ENCODE measurements around the gene FAM193B. TPM values are rescaled to one million over a fixed set of nuclear protein-coding genes. Genes with fewer than 3 reads are reported as not detected.

The FAM193B gene
- total and polyA plus RNA-seq, 9 of the 15 experiments (the other 6 are each of a cell fraction or from before 2014, with no cell fraction given): 4.4 to 76.4 (median 37.3) TPM

DNA sequence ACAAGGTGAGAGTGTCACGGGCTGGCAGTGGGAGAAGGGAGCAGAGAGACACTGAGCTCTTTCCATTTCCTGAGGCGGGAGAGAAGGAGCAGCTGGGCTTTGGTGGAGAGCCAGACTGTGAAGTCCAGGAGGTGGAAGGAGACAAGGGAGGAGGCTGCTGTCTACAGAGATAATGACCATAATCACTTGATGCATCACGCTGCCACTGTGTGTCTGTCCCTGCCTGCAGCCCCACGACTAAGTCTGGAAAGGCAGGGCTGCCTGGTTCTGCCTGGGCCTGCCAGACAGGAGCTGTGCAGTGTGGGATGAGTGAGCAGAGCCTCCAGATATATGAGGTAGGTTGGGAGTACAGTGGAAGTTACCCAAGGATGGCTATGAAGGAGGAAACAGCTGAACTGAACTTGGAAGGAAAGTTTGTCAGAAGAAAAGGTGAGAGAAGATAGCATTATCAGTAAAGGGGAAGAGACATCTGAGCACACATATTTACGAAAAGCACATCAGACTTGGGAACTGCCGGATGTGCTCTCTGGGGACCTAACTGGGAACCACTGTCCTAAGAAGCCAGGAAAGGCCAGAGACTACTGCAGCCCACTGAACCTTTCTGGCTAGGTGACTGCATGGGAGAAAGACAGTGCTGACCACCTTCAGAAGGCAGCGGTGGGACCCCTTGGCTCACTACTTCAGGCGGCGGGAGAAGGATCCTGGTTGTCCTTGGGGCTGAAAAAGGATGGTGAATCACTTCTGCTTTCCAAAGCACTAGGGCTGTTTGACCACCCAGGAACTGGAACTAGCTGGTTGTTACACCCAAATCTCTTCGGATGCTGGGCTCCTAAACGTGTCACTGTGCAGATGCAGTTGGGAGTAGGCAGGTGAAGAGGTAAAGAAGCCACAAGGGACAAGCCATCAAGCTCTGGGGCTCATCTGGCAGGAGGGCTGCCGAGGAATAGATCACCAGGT is 24.8 kb downstream of the FAM193B start (continued):
- TF ChIP-seq C11orf30 (IDR thresholded peaks at IDR 0.05; ENCODE audit: low read depth) (no peak), SAP30 (IDR thresholded peaks at IDR 0.05; ENCODE audit: borderline replicate concordance, insufficient read depth, low read depth, low read length, poor library complexity, severe bottlenecking) (no peak), NCOA2 (IDR thresholded peaks at IDR 0.05; ENCODE audit: partially characterized antibody in 2 of 2) (no peak), MAFG (tag; conservative IDR thresholded peaks at IDR 0.05) (no peak), GABPB2 (CRISPR knock-in tag; conservative IDR thresholded peaks at IDR 0.05) (no peak), PTTG1 (tag; IDR thresholded peaks at IDR 0.05; ENCODE audit: low read depth) (no peak), CHD4 (IDR thresholded peaks at IDR 0.05; ENCODE audit: insufficient read depth, insufficient replicate concordance, low read depth, low read length, poor library complexity, severe bottlenecking) (no peak), PTRF (tag; IDR thresholded peaks at IDR 0.05) (no peak), YY1 (IDR thresholded peaks at IDR 0.05; ENCODE audit: borderline replicate concordance in 1 of 3, control insufficient read depth in 1 of 3, extremely low read depth in 1 of 3, insufficient read depth in 3 of 3, insufficient read length in 1 of 3, insufficient replicate concordance in 2 of 3, low read depth in 1 of 3, low read length in 2 of 3) (no peak), NFATC3 (IDR thresholded peaks at IDR 0.05) (no peak), HIVEP1 (CRISPR knock-in tag; IDR thresholded peaks at IDR 0.05) (no peak), RCOR1 (IDR thresholded peaks at IDR 0.05; ENCODE audit: borderline replicate concordance in 1 of 2, low read depth in 2 of 2, low read length in 2 of 2) (peak in 1 of 2 experiments; percentile 75; a peak in 1 of 4 replicates), MYBL2 (IDR thresholded peaks at IDR 0.05; ENCODE audit: low read depth) (no peak), MYBL2 (CRISPR knock-in tag; IDR thresholded peaks at IDR 0.05; ENCODE audit: borderline replicate concordance) (no peak), SPI1 (IDR thresholded peaks at IDR 0.05; ENCODE audit: borderline replicate concordance, low read depth, low read length) (peak; percentile 83), SRSF1 (IDR thresholded peaks at IDR 0.05; ENCODE audit: low read depth, low read length) (no peak), E2F3 (CRISPR knock-in tag; IDR thresholded peaks at IDR 0.05) (no peak)
- TF ChIP-seq, protein P1, sequence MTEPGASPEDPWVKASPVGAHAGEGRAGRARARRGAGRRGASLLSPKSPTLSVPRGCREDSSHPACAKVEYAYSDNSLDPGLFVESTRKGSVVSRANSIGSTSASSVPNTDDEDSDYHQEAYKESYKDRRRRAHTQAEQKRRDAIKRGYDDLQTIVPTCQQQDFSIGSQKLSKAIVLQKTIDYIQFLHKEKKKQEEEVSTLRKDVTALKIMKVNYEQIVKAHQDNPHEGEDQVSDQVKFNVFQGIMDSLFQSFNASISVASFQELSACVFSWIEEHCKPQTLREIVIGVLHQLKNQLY (CRISPR knock-in tag; conservative IDR thresholded peaks at IDR 0.05): no peak
- TF ChIP-seq, protein P2, sequence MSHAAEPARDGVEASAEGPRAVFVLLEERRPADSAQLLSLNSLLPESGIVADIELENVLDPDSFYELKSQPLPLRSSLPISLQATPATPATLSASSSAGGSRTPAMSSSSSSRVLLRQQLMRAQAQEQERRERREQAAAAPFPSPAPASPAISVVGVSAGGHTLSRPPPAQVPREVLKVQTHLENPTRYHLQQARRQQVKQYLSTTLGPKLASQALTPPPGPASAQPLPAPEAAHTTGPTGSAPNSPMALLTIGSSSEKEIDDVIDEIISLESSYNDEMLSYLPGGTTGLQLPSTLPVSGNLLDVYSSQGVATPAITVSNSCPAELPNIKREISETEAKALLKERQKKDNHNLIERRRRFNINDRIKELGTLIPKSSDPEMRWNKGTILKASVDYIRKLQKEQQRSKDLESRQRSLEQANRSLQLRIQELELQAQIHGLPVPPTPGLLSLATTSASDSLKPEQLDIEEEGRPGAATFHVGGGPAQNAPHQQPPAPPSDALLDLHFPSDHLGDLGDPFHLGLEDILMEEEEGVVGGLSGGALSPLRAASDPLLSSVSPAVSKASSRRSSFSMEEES (CRISPR knock-in tag; IDR thresholded peaks at IDR 0.05): no peak
- TF ChIP-seq, protein P3, sequence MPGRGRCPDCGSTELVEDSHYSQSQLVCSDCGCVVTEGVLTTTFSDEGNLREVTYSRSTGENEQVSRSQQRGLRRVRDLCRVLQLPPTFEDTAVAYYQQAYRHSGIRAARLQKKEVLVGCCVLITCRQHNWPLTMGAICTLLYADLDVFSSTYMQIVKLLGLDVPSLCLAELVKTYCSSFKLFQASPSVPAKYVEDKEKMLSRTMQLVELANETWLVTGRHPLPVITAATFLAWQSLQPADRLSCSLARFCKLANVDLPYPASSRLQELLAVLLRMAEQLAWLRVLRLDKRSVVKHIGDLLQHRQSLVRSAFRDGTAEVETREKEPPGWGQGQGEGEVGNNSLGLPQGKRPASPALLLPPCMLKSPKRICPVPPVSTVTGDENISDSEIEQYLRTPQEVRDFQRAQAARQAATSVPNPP (IDR thresholded peaks at IDR 0.05; ENCODE audit: borderline replicate concordance, insufficient read depth, insufficient read length): no peak
- TF ChIP-seq, protein P4, sequence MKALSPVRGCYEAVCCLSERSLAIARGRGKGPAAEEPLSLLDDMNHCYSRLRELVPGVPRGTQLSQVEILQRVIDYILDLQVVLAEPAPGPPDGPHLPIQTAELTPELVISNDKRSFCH (CRISPR knock-in tag; IDR thresholded peaks at IDR 0.05): no peak
- TF ChIP-seq, protein P4 (tag; IDR thresholded peaks at IDR 0.05): no peak

Measured in K562 (cell line).